Transverse colon (tissue), 4 donors: Measurements from ENCODE around the gene TRIM5. TPM values are rescaled to one million over a fixed set of nuclear protein-coding genes. Genes with fewer than 3 reads are reported as not detected.
"Not testable (repeated sequence)": the region's sequence is repeated elsewhere in the genome, so short reads cannot be mapped to it uniquely, and the experiment has no call there.

Source experiments
- DNase-seq: peaks from one replicate; pipeline ENCODE4 v3.0.0-alpha.2; 2019
- H3K27ac ChIP-seq, 4 donors: fragments of 200-600 bp; sonication (generic); 2 replicates each; pipeline ENCODE4 v1.5.1; 2016 to 2018; ENCODE audit warnings: inconsistent platforms in 4 of 4
- H3K27me3 ChIP-seq: fragments of 200-600 bp; sonication (generic); 2 replicates; pipeline ENCODE4 v1.5.1; 2017; ENCODE audit warnings: inconsistent platforms
- H3K36me3 ChIP-seq, 4 donors: fragments of 200-600 bp; sonication (generic); 2 replicates each; pipeline ENCODE4 v1.5.1; 2017 to 2019; ENCODE audit warnings: inconsistent platforms in 4 of 4
- H3K4me1 ChIP-seq, 4 donors: fragments of 200-600 bp; sonication (generic); 2 replicates each; pipeline ENCODE4 v1.5.1; 2017 to 2020; ENCODE audit warnings: inconsistent platforms in 4 of 4
- H3K4me3 ChIP-seq, 4 donors: fragments of 200-600 bp; sonication (generic); 1 replicate in 1 of 4; 2 replicates in 3 of 4; pipeline versions ENCODE4 v1.5.1 to v1.6.1; 2017 to 2019; ENCODE audit warnings: inconsistent platforms in 4 of 4
- H3K9me3 ChIP-seq, 2 donors: fragments of 200-600 bp; sonication (generic); 2 replicates each; pipeline ENCODE4 v1.5.1; 2017 to 2019; ENCODE audit warnings: inconsistent platforms in 2 of 2
- CTCF ChIP-seq, 5 experiments: fragments of 200-600 bp in 3 of 5; fragments of 450-650 bp in 2 of 5; sonication (generic) in 3 of 5; IDR thresholded peaks; 1 replicate in 2 of 5; 2 replicates in 3 of 5; pipeline ENCODE4 v1.5.1; 2016 to 2017; ENCODE audit warnings: antibody characterized with exemption in 5 of 5, inconsistent platforms in 3 of 5, mild to moderate bottlenecking in 2 of 5, moderate library complexity in 1 of 5
- EP300 ChIP-seq: sonication (generic); formaldehyde crosslinking; IDR thresholded peaks from one replicate; pipeline ENCODE4 v1.6.1; 2017; ENCODE audit warnings: antibody characterized with exemption, low read depth
- POLR2A ChIP-seq: fragments of 450-650 bp; IDR thresholded peaks from one replicate; pipeline ENCODE4 v1.6.1; 2016; ENCODE audit warnings: antibody characterized with exemption, mild to moderate bottlenecking, moderate library complexity
- POLR2AphosphoS5 ChIP-seq, 3 donors: sonication (generic); formaldehyde crosslinking; IDR thresholded peaks; one replicate each; pipeline ENCODE4 v1.6.1; 2016; ENCODE audit warnings: antibody characterized with exemption in 3 of 3
- WGBS, 2 donors: methylation state at CpG; one replicate each; pipeline ENCODE4 v1.1.5; 2018; ENCODE audit warnings: low coverage in 1 of 2; 5-methylcytosine and 5-hydroxymethylcytosine counted together
- in situ Hi-C, 4 donors: fragments of 200-750 bp; cut with MboI; loops; one replicate each; pipeline versions ENCODE4 v1.15.0 to v1.15.1; 2017; ENCODE audit warnings: low sequenced_read_pairs in 3 of 4, low pct_ligation_motif_present in 1 of 4, low pct_unique_long_range_greater_than_20kb in 1 of 4
- intact Hi-C: fragments of 100-400 bp; cut with DNase I; formaldehyde crosslinking; loops from one replicate; pipeline ENCODE4 v1.15.1; 2023; ENCODE audit warnings: low total_unique reads
- total RNA-seq, 4 donors: library from RNA; depleted of rRNA; stranded (reverse); fragments of >200 nt; gene quantifications; one replicate each; pipeline ENCODE4 v1.1.0, GENCODE V29; 2016

The TRIM5 gene
- total RNA-seq, 4 donors from 2014 or later: 10.5 to 23.6 (median 16.3) TPM

- H3K27ac ChIP-seq: no peak overlapping the region
- in situ Hi-C loops (no loop called here), intact Hi-C loops (loop anchor here (10.0 kb wide), 1 partner anchor 92 kb away; the partner anchor contains the start of gene TRIM6)
- DNase-seq: no peak
- H3K4me3 ChIP-seq: no peak overlapping the region
- H3K36me3 ChIP-seq: no peaks in the 10 kb centered on the region
- H3K27me3 ChIP-seq: no peaks in the 10 kb centered on the region
- no peak for TF ChIP-seq EP300
- no peak for TF ChIP-seq POLR2AphosphoS5 (IDR thresholded peaks at IDR 0.05)
- no peak for TF ChIP-seq CTCF (IDR thresholded peaks at IDR 0.05)
- TF ChIP-seq POLR2A: no peak
- H3K9me3 ChIP-seq: no peaks in the 10 kb centered on the region
- peaks cover 3 to 42% (median 18%) of the 10 kb centered on the region in 4 donors for H3K4me1 ChIP-seq
- 92 to 93% methylated on average over 4 of the region's 4 CpGs for WGBS, 2 donors
These were observed 1.6 kb upstream of the TRIM5 start for GRCh38 chr11:5686426-5686825.

- in situ Hi-C loops: no loop called here
- intact Hi-C loops: loop anchor here (10.0 kb wide), 1 partner anchor 89 kb away; the partner anchor contains the start of gene TRIM6
- Histone ChIP-seq H3K27me3 (no peaks in the 10 kb centered on the region), H3K4me1 (peaks cover 3 to 34% (median 16%) of the 10 kb centered on the region in 4 donors), H3K4me3 (peak overlapping the region; percentile 23 to 64 (median 42)), H3K27ac (peak overlapping the region; percentile 91 to 94 (median 93)), H3K9me3 (no peaks in the 10 kb centered on the region), H3K36me3 (peaks cover 0 to 2% (median 0%) of the 10 kb centered on the region in 4 donors)
- no peak for TF ChIP-seq EP300
- TF ChIP-seq CTCF (IDR thresholded peaks at IDR 0.05): no peak
- TF ChIP-seq POLR2A: no peak
- TF ChIP-seq POLR2AphosphoS5 (IDR thresholded peaks at IDR 0.05): no peak
- 27% methylated on average over 8 of the region's 8 CpGs; no CpG with 5 or more reads in 1 of the 2 donors for WGBS, 2 donors
- DNase-seq: no peak
These were observed 733 bp downstream of the TRIM5 start for GRCh38 chr11:5684036-5684645.

GRCh38 chr11:5683620-5684019 lies 1.3 kb downstream of the TRIM5 start:
- in situ Hi-C loops, DNase-seq, H3K27me3 ChIP-seq, H3K36me3 ChIP-seq, H3K9me3 ChIP-seq: not testable (repeated sequence)
- intact Hi-C loops: loop anchor here (10.0 kb wide), 1 partner anchor 89 kb away; the partner anchor contains the start of gene TRIM6
- TF ChIP-seq POLR2A (peak; percentile 28), POLR2AphosphoS5 (IDR thresholded peaks at IDR 0.05) (peak in 1 of 3 donors; percentile 49)
- WGBS, 2 donors: 59% methylated on average over 7 of the region's 7 CpGs; no CpG with 5 or more reads in 1 of the 2 donors
- peaks cover 3 to 29% (median 13%) of the 10 kb centered on the region in 4 donors for H3K4me1 ChIP-seq
- peak overlapping the region; percentile 91 to 94 (median 93) for H3K27ac ChIP-seq
- peak overlapping the region in 3 of 4 donors; percentile 41 to 64 (median 43) for H3K4me3 ChIP-seq

- not testable (repeated sequence) for H3K27me3 ChIP-seq
These were observed 1.9 kb downstream of the TRIM5 start for GRCh38 chr11:5682890-5683441.

GRCh38 chr11:5679811-5680210 lies 5.1 kb downstream of the TRIM5 start:
- WGBS, 2 donors: 93 to 100% methylated on average over 1 to 7 of the region's 7 CpGs
- TF ChIP-seq POLR2A (no peak), CTCF (IDR thresholded peaks at IDR 0.05) (no peak), EP300 (no peak), POLR2AphosphoS5 (IDR thresholded peaks at IDR 0.05) (no peak)
- intact Hi-C loops: loop anchor here (10.0 kb wide), 1 partner anchor 85 kb away; the partner anchor contains the start of gene TRIM6

More at GRCh38 chr11:5682890-5683441, 1.9 kb downstream of the TRIM5 start:
- H3K36me3 ChIP-seq: peaks cover 0 to 14% (median 4%) of the 10 kb centered on the region in 4 donors
- intact Hi-C loops: loop anchor here (10.0 kb wide), 1 partner anchor 88 kb away; the partner anchor contains the start of gene TRIM6
- H3K27ac ChIP-seq, H3K9me3 ChIP-seq, DNase-seq, H3K4me3 ChIP-seq, in situ Hi-C loops: not testable (repeated sequence)
- 87% methylated on average over 24 of the region's 33 CpGs; no CpG with 5 or more reads in 1 of the 2 donors for WGBS, 2 donors
- peaks cover 3 to 25% (median 13%) of the 10 kb centered on the region in 4 donors for H3K4me1 ChIP-seq

More at GRCh38 chr11:5679811-5680210, 5.1 kb downstream of the TRIM5 start:
- peaks cover 0 to 21% (median 7%) of the 10 kb centered on the region in 4 donors for H3K36me3 ChIP-seq
- H3K9me3 ChIP-seq: no peaks in the 10 kb centered on the region
- peaks cover 0 to 19% (median 10%) of the 10 kb centered on the region in 4 donors for H3K4me1 ChIP-seq
- no peak overlapping the region for H3K4me3 ChIP-seq
- DNase-seq: no peak
- H3K27me3 ChIP-seq: no peaks in the 10 kb centered on the region
- in situ Hi-C loops: no loop called here
- no peak overlapping the region for H3K27ac ChIP-seq
